ES-I3 (cell line): ENCODE results near the gene TNK2.

Source experiments
- H3K36me3 ChIP-seq: 2 replicates; pipeline ENCODE4 v1.6.1; 2013; ENCODE audit warnings: mild to moderate bottlenecking, low read length, control low read depth, moderate library complexity; ENCODE audit not compliant: insufficient read depth
- H3K4me1 ChIP-seq: 2 replicates; pipeline ENCODE4 v1.6.1; 2013; ENCODE audit warnings: mild to moderate bottlenecking, control low read depth, low read length; ENCODE audit not compliant: insufficient read depth
- H3K9ac ChIP-seq: 2 replicates; pipeline ENCODE4 v1.6.1; 2013; ENCODE audit warnings: low read depth, mild to moderate bottlenecking, low read length, moderate library complexity
- H3K9me3 ChIP-seq: 2 replicates; pipeline ENCODE4 v1.6.1; 2013; ENCODE audit warnings: mild to moderate bottlenecking, low read length, moderate library complexity; ENCODE audit not compliant: control insufficient read depth, insufficient read depth

TNK2 gene

GRCh38 chr3:195897853-195898415 is 10.4 kb downstream of the TNK2 start:
- Histone ChIP-seq H3K9me3 (no peaks in the 10 kb centered on the region), H3K36me3 (no peaks in the 10 kb centered on the region), H3K4me1 (peaks cover 20% of the 10 kb centered on the region), H3K9ac (no peak overlapping the region)

GRCh38 chr3:195897081-195897852 is 11.1 kb downstream of the TNK2 start:
- Histone ChIP-seq H3K9me3 (no peaks in the 10 kb centered on the region), H3K9ac (no peak overlapping the region), H3K4me1 (peaks cover 21% of the 10 kb centered on the region), H3K36me3 (no peaks in the 10 kb centered on the region)

DNA sequence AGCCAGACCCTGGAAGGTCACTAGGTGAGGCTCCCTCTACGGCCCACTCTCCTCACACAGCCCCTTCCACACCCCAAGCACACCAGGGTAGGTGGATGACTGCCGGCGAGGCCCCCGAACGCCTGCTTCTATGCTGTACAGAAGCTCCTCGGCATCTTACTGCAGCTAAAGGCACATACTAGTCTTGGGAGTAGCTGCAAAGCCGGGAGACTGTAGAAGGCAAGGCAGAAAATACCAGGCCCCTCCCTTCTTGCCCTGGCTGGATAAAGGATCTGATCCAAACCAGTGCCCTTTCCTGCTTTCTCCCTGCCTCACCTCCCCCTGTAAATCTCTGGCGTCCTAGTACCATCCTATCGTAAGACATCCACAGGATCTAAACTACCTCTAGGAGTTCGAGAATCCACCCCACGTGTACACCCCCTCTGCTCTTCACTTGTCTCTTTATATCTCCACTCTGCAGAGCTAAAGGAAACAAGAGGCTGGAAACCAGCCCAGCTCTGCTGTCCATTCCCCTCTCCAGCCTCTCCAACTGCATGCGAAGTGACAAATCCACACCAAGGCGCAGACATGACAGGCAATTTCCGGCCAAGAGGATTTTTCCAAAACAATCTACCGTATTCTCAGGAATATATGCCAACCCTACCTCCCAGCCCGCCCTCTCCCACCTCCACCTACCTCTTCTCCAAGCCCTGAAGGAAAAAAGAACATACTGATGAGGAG is 11.8 kb downstream of the TNK2 start:
- Histone ChIP-seq H3K9ac (peak overlapping the region; percentile 72; the same call in 1 of the 2 replicates), H3K36me3 (no peaks in the 10 kb centered on the region), H3K4me1 (peaks cover 26% of the 10 kb centered on the region)

GRCh38 chr3:195895861-195896360 is 12.4 kb downstream of the TNK2 start:
- no peaks in the 10 kb centered on the region for H3K9me3 ChIP-seq
- H3K9ac ChIP-seq = peak overlapping the region; percentile 72
- no peaks in the 10 kb centered on the region for H3K36me3 ChIP-seq
- H3K4me1 ChIP-seq = peaks cover 26% of the 10 kb centered on the region

More for the DNA sequence above, 11.8 kb downstream of the TNK2 start:
- no peaks in the 10 kb centered on the region for H3K9me3 ChIP-seq

DNA sequence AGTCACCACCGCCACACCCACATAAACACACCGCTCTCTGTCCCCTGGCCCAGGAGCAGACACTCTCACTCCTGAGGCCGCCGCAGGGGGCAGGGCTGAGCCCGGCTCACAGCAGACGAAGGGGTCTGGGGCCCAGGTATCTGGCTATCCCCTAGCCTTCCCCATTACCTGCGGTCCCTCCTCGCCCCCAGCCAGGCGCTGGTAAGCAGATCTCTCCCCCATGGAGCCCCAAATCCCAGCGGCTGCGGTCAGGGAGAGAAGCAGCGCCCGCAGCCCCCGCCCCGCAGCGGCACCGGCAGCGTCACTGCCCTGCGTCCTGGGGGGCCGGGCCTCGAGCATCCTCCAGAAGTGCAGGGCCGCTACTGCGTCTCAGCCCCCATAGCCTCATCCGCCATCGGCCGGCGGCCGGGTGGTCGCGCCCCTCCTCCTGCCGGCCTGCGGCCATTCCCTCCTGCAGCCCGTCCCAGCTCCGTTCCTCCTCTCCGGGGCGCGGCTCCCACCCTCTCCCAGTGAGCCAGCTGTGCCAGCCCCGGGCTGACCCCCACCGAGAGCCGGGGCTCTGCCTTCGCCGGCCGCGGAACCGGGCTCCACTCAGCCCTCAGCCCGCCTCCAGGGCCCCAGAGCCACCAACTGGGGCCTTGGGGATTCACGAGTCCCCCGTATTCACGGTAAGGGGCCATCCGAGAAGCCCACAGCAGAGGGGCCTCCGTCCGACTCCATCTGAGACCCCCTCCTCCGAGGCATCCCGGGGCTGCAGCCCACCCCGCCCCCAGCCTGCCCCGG is 13.1 kb downstream of the TNK2 start:
- H3K36me3 ChIP-seq = no peaks in the 10 kb centered on the region
- peak overlapping the region; percentile 72 for H3K9ac ChIP-seq
- peaks cover 26% of the 10 kb centered on the region for H3K4me1 ChIP-seq
- H3K9me3 ChIP-seq = no peaks in the 10 kb centered on the region

DNA sequence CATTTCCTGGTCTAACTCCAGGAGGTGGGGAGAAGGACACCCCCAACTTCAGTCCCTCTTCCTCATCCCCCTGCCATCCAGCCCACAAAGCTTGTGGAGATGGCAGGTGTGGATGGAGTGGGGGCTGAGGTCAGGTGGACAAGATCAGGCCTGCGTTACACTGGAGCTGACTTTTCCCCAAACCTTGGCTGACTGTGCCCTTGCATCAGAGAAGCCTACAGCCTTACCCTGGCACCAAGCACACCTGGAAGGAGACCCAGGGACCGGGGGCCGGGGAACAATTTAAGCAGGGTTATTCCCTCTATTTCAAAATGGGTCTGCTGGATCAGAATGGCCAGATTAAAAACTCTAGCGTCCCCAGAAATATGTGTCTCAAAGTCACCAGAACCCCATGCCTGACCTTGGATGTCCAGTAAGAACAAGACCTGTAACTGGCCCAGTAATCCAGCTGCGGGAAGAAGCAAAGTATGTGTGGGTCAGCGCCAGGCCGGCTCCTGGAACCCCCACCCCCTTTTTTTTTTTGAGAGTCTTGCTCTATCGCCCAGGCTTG is 14.4 kb downstream of the TNK2 start:
- H3K9ac ChIP-seq = no peak overlapping the region
- H3K36me3 ChIP-seq = no peaks in the 10 kb centered on the region
- peaks cover 34% of the 10 kb centered on the region for H3K4me1 ChIP-seq
- H3K9me3 ChIP-seq = no peaks in the 10 kb centered on the region

- Histone ChIP-seq H3K9ac (no peak overlapping the region), H3K36me3 (no peaks in the 10 kb centered on the region), H3K9me3 (no peaks in the 10 kb centered on the region), H3K4me1 (peaks cover 35% of the 10 kb centered on the region)
These were observed 14.8 kb downstream of the TNK2 start for GRCh38 chr3:195893516-195893915.

GRCh38 chr3:195893044-195893395 is 15.3 kb downstream of the TNK2 start:
- peaks cover 35% of the 10 kb centered on the region for H3K4me1 ChIP-seq
- no peak overlapping the region; the same call in 1 of the 2 replicates for H3K9ac ChIP-seq
- no peaks in the 10 kb centered on the region for H3K36me3 ChIP-seq
- no peaks in the 10 kb centered on the region for H3K9me3 ChIP-seq

DNA sequence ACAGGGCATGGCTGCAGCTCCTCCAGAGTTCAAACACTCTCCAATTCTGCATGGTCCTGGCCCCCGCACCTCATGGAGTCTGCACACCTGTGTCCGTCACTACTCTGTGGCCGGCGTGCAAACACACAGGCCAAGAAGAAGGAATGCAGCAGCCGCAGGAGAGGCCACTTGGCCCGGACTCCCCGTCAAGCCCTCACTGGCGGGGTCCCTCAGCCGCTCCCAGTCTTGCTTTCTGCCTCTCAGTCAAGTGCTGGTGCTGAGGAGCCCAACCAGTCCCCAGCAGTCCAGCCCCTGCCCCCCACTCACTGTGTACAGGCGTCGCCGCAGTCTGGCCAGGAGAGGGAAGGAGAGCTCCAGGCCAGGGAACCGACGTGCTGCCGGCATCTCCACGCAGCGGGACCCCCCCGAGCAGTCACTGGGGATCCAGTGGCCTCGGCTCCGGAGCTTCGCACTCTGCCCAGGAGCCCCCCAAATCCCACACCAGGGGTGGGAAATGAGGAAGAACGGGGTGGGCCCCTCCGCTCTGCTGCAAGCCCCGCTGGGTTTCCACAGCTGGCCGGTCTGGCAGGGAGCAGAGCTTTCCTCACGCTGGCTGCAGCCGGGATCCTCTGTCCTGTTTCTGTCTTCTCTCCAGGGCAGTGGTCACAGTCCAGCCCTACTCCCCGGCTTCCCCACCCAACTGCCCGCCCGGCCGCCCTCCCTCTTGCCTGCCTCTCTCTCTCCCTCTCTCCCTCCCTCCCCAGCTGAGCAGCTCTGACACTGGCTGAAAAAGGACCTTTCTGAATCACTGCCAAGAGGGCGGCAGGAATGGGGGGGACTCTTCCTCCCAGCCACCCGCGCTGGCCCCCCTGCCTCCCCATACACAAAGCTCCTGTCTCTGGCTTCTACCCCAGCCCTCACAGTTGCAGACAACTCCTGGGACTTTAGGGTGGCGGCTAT is 16.0 kb downstream of the TNK2 start:
- Histone ChIP-seq H3K36me3 (no peaks in the 10 kb centered on the region), H3K9ac (peak overlapping the region; percentile 26; the same call in 1 of the 2 replicates), H3K4me1 (peaks cover 36% of the 10 kb centered on the region), H3K9me3 (no peaks in the 10 kb centered on the region)

DNA sequence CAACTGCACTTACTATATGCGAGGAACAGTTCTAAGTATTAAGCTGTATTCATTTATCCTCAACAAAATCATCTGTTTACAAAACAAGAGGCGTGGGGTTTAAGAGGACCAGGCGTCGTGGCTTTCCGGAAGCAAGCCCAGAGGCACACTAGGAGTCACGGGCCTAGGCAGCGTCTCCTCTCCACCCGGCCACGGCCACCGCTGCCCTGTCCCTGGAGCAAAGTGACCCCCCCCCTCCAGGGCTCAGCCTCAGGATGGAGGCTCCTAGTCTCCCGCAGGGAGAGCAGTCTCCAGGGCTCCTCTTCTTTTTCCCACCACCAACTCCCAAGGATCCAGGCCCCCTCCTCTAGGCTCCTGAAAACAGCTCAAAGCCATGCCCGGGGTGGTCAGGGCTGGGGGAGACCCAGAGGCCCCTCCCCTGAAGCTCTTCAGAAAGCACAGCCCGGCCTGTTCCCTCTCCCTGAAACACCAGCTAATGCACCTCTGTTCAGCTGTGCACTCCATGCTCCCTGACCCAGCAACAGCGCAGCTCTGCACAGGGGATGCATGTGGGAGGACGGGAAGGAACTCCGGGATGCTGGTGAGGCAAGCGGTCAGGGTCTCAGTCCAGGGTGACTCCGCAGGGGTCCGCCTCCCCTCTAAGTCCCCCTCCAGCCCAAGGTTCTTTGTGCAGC is 16.8 kb downstream of the TNK2 start:
- Histone ChIP-seq H3K4me1 (peaks cover 35% of the 10 kb centered on the region), H3K9ac (peak overlapping the region; percentile 26; the same call in 1 of the 2 replicates), H3K36me3 (no peaks in the 10 kb centered on the region), H3K9me3 (no peaks in the 10 kb centered on the region)

DNA sequence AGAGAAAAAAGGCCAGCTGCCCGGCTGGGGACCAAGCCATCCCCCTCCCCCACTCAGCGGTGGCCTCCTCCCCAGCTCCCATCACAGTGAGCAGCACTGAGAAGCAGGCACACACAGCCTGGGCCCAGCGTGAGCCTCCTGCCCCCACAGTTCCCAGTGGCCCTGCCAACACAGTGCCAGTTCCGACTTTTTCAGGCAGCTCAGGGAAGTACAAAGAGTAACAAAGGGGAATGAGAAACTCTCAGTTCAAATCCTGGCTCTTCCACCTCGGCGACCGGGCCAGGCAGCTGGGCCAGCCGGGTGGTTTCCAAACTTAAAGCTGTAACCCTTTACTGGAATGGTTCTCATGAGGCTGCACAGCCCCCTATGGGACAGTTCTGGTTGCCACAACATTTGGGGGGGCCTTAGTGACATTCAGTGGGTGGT is 18.5 kb downstream of the TNK2 start:
- Histone ChIP-seq H3K4me1 (peaks cover 47% of the 10 kb centered on the region), H3K36me3 (no peaks in the 10 kb centered on the region), H3K9me3 (no peaks in the 10 kb centered on the region), H3K9ac (no peak overlapping the region)

DNA sequence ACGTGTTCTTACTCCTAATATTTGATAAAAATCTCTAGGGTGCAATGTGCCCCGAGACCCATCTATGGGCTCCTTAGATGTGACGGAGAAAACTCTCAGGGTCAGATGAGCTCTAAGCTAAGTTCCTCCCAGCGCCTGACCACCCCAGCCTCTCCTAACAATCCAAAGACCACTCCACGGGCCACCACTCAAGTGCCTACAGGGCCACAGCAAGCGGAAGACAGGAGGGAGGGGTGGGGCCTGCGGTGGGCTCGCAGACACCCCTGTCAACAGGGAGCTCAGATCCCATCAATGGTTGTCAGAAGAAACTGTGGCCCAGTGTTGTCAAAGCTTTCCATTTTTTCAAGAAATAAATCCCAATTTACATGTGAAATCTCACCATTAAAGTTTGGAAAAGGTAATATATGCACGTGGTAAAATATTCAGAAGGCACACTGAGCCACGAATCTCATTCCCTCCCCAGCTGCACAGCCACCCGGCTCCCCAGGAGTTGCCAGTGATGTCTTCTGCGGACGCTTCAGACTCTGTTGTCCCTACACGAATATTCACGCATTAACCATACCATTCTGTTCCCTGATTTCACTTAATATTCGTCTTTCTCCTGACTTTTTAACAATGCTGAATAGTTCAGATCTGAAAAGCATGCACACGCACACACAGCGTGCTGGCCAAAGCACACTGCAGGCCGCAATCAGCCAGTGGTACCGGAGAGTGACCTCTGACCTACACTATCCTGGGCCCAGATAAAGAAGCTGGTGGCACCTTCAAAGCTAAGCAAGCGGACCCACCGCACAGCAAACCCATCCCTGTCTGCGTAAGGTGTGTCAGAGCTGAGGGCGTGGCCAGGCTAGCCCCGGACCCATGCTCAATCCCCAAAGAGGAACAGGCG is 19.1 kb downstream of the TNK2 start:
- Histone ChIP-seq H3K4me1 (peaks cover 48% of the 10 kb centered on the region), H3K9me3 (no peaks in the 10 kb centered on the region)

More for the DNA sequence above, 19.1 kb downstream of the TNK2 start:
- Histone ChIP-seq H3K9ac (no peak overlapping the region), H3K36me3 (no peaks in the 10 kb centered on the region)
